NK-92 (cell line): ENCODE measurements around the gene VTI1A.

Experiments
- DNase-seq: peaks from one replicate; lab custom pipeline; 2025; ENCODE audit not compliant: unreplicated experiment; lab: John Stamatoyannopoulos, UW

Gene VTI1A

GRCh38 chr10:112775892-112776674 is 329.1 kb downstream of the VTI1A start:
- DNase-seq = no peak

GRCh38 chr10:112778579-112778978 is 331.6 kb downstream of the VTI1A start:
- no peak for DNase-seq

GRCh38 chr10:112779025-112779770 is 332.2 kb downstream of the VTI1A start:
- DNase-seq = no peak

- no peak for DNase-seq
These were observed 335.3 kb downstream of the VTI1A start for GRCh38 chr10:112782200-112782907.

- no peak for DNase-seq
These were observed 336.5 kb downstream of the VTI1A start for GRCh38 chr10:112783351-112784021.

GRCh38 chr10:112784022-112784461 is 337.0 kb downstream of the VTI1A start:
- no peak for DNase-seq

GRCh38 chr10:112785089-112785488 is 338.1 kb downstream of the VTI1A start:
- DNase-seq = no peak

GRCh38 chr10:112789248-112789647 is 342.2 kb downstream of the VTI1A start:
- DNase-seq = no peak

- DNase-seq = no peak
These were observed 343.0 kb downstream of the VTI1A start for GRCh38 chr10:112790030-112790429.

- DNase-seq = no peak
These were observed 343.9 kb downstream of the VTI1A start for GRCh38 chr10:112790921-112791320.

- DNase-seq = no peak
These were observed 344.4 kb downstream of the VTI1A start for GRCh38 chr10:112791447-112791846.

- no peak for DNase-seq
These were observed 345.6 kb downstream of the VTI1A start for GRCh38 chr10:112792487-112793201.

GRCh38 chr10:112793202-112793921 is 346.3 kb downstream of the VTI1A start:
- no peak for DNase-seq

GRCh38 chr10:112794201-112794600 is 347.2 kb downstream of the VTI1A start:
- no peak for DNase-seq

- DNase-seq = no peak
These were observed 348.1 kb downstream of the VTI1A start for GRCh38 chr10:112795067-112795466.

- DNase-seq = no peak
These were observed 350.2 kb downstream of the VTI1A start for GRCh38 chr10:112797197-112797596.

- DNase-seq = no peak
These were observed 350.8 kb downstream of the VTI1A start for GRCh38 chr10:112797855-112798254.

- no peak for DNase-seq
These were observed 352.0 kb downstream of the VTI1A start for GRCh38 chr10:112799038-112799437.

GRCh38 chr10:112799726-112800510 is 352.9 kb downstream of the VTI1A start:
- DNase-seq = no peak
